IMR-90 (cell line): Measurements from ENCODE around the gene NADK2. TPM values are rescaled to one million over a fixed set of nuclear protein-coding genes. Genes with fewer than 3 reads are reported as not detected.

ENCODE experiments used
- ATAC-seq: fragments of 200-7000 bp; cut with Tn5 transposase; 2 replicates; pipeline ENCODE4 v1.9.1; 2020; ENCODE audit warnings: low read depth, mild to moderate bottlenecking, moderate library complexity
- BruUV-seq: library from RNA; stranded (reverse); fragments of 400-500 nt; replicated peaks from 2 replicates; lab custom pipeline; 2021; lab: Mats Ljungman, UMichigan
- CTCF ChIA-PET: fragments of 300-600 bp; formaldehyde crosslinking; extraction: SDS; loops from one replicate; lab custom pipeline; 2021; ENCODE audit warnings: antibody characterized with exemption; lab: Yijun Ruan, JAX
- POLR2A ChIA-PET: fragments of 300-600 bp; sonication (Branson Sonifier 250); formaldehyde crosslinking; loops from one replicate; lab custom pipeline; 2022; ENCODE audit warnings: antibody characterized with exemption; ENCODE audit not compliant: unreplicated experiment; lab: Charles Lee
- DNase-seq: peaks from one replicate; pipeline ENCODE4 v3.0.0; 2013
- H2AFZ ChIP-seq: replicated peaks from 2 replicates; pipeline ENCODE3; 2013; ENCODE audit warnings: low read length, mild to moderate bottlenecking; ENCODE audit not compliant: poor library complexity
- H2AK5ac ChIP-seq: 2 replicates; pipeline ENCODE4 v1.6.1; 2013; ENCODE audit warnings: low read depth, low read length, inconsistent platforms
- H2AK9ac ChIP-seq: replicated peaks from 2 replicates; pipeline ENCODE3; 2013; ENCODE audit warnings: mild to moderate bottlenecking, low read depth, low read length, moderate library complexity; ENCODE audit not compliant: poor library complexity
- H2BK120ac ChIP-seq: 2 replicates; pipeline ENCODE4 v1.6.1; 2013; ENCODE audit warnings: low read depth, low read length, inconsistent platforms
- H2BK15ac ChIP-seq: 3 replicates; pipeline ENCODE4 v1.6.1; 2013; ENCODE audit warnings: low read depth, low read length, inconsistent platforms
- H2BK20ac ChIP-seq: 2 replicates; pipeline ENCODE4 v1.6.1; 2013; ENCODE audit warnings: low read depth, mild to moderate bottlenecking, inconsistent platforms, low read length, moderate library complexity
- H2BK5ac ChIP-seq: 2 replicates; pipeline ENCODE4 v1.6.1; 2013; ENCODE audit warnings: mild to moderate bottlenecking, low read depth, low read length, inconsistent platforms; ENCODE audit not compliant: poor library complexity, severe bottlenecking
- H3K14ac ChIP-seq: replicated peaks from 2 replicates; pipeline ENCODE4 v1.6.1; 2013; ENCODE audit warnings: low read depth, low read length, inconsistent platforms
- H3K18ac ChIP-seq: 2 replicates; pipeline ENCODE4 v1.6.1; 2013; ENCODE audit warnings: low read depth, low read length, control low read depth
- H3K23ac ChIP-seq: 2 replicates; pipeline ENCODE4 v1.6.1; 2013; ENCODE audit warnings: low read depth, low read length, inconsistent platforms
- H3K27ac ChIP-seq: 2 replicates; pipeline ENCODE4 v1.5.1; 2013; ENCODE audit warnings: mild to moderate bottlenecking, control low read depth, low read length; ENCODE audit not compliant: insufficient read depth
- H3K27me3 ChIP-seq: 2 replicates; pipeline ENCODE4 v1.6.1; 2013; ENCODE audit warnings: low read length; ENCODE audit not compliant: control insufficient read depth, insufficient read depth
- H3K36me3 ChIP-seq: 2 replicates; pipeline ENCODE4 v1.6.1; 2013; ENCODE audit warnings: low read length, mixed read lengths; ENCODE audit not compliant: control insufficient read depth, insufficient read depth
- H3K4ac ChIP-seq: 2 replicates; pipeline ENCODE4 v1.6.1; 2013; ENCODE audit warnings: low read depth, low read length, inconsistent platforms
- H3K4me1 ChIP-seq: 2 replicates; pipeline ENCODE4 v1.6.1; 2013; ENCODE audit warnings: low read length, mixed read lengths; ENCODE audit not compliant: control insufficient read depth, insufficient read depth
- H3K4me2 ChIP-seq: 2 replicates; pipeline ENCODE4 v1.6.1; 2013; ENCODE audit warnings: low read depth, mild to moderate bottlenecking, control low read depth, low read length, moderate library complexity
- H3K4me3 ChIP-seq: 2 replicates; pipeline ENCODE4 v1.5.1; 2013; ENCODE audit warnings: low read depth, mild to moderate bottlenecking, control low read depth, low read length, moderate library complexity; ENCODE audit not compliant: insufficient read depth
- H3K56ac ChIP-seq: 2 replicates; pipeline ENCODE4 v1.6.1; 2013; ENCODE audit warnings: low read length, inconsistent platforms; ENCODE audit not compliant: insufficient read depth; ENCODE audit errors: extremely low read depth
- H3K79me1 ChIP-seq, 2 experiments: 2 replicates each; pipeline ENCODE4 v1.6.1; 2013; ENCODE audit warnings: low read length in 2 of 2, inconsistent platforms in 1 of 2, low read depth in 1 of 2
- H3K9ac ChIP-seq: 2 replicates; pipeline ENCODE4 v1.6.1; 2013; ENCODE audit warnings: low read depth, low read length, control low read depth
- H3K9me1 ChIP-seq: 2 replicates; pipeline ENCODE4 v1.6.1; 2013; ENCODE audit warnings: low read length, inconsistent platforms; ENCODE audit not compliant: insufficient read depth
- H3K9me3 ChIP-seq: 2 replicates; pipeline ENCODE4 v1.6.1; 2013; ENCODE audit warnings: low read length; ENCODE audit not compliant: control insufficient read depth, insufficient read depth
- H4K20me1 ChIP-seq: 2 replicates; pipeline ENCODE4 v1.6.1; 2013; ENCODE audit warnings: low read length, inconsistent platforms; ENCODE audit not compliant: insufficient read depth
- H4K5ac ChIP-seq: 2 replicates; pipeline ENCODE4 v1.6.1; 2013; ENCODE audit warnings: mild to moderate bottlenecking, low read depth, low read length, control low read depth
- H4K8ac ChIP-seq, 2 experiments: 2 replicates each; pipeline ENCODE4 v1.6.1; 2013; ENCODE audit warnings: low read depth in 2 of 2, low read length in 2 of 2, control low read depth in 1 of 2, inconsistent platforms in 1 of 2
- H4K91ac ChIP-seq: 2 replicates; pipeline ENCODE4 v1.6.1; 2013; ENCODE audit warnings: low read depth, low read length, inconsistent platforms; ENCODE audit not compliant: insufficient read depth
- MAZ ChIP-seq: IDR thresholded peaks from 2 replicates; pipeline ENCODE4 v1.6.1; 2012; ENCODE audit warnings: low read depth, mild to moderate bottlenecking, low read length, improper control_type of control experiment, moderate library complexity, borderline replicate concordance
- WGBS, 2 experiments: methylation state at CpG; one replicate each; pipeline versions ENCODE4 v1.1.5 to v1.1.7; 2013; ENCODE audit warnings: missing lambda C conversion rate in 2 of 2; ENCODE audit not compliant: insufficient read length in 1 of 2; ENCODE audit errors: extremely low coverage in 2 of 2; 5-methylcytosine and 5-hydroxymethylcytosine counted together
- dilution Hi-C: fragments of 300-500 bp; cut with HindIII; formaldehyde crosslinking; loops from one replicate; pipeline ENCODE4 v1.14.3; 2018; ENCODE audit warnings: low sequenced_read_pairs; ENCODE audit not compliant: unreplicated experiment
- in situ Hi-C: fragments of 300-500 bp; cut with MboI; formaldehyde crosslinking; loops from 3 replicates; pipeline ENCODE4 v1.14.3; 2019; ENCODE audit warnings: low sequenced_read_pairs, inconsistent platforms, mixed read lengths
- intact Hi-C: fragments of 100-400 bp; cut with micrococcal nuclease; formaldehyde crosslinking; loops from 2 replicates; pipeline ENCODE4 v1.10.0; 2022
- polyA plus RNA-seq, 3 experiments: library from polyadenylated mRNA; depleted of rRNA; stranded (reverse); fragments of >200 nt; gene quantifications; 2 replicates each; pipeline ENCODE4 v1.2.3, GENCODE V29; 2012; ENCODE audit warnings: low replicate concordance in 1 of 3
- total RNA-seq: library from RNA; depleted of rRNA; stranded (reverse); fragments of >200 nt; gene quantifications from 2 replicates; pipeline ENCODE4 v1.2.3, GENCODE V29; 2012

Gene NADK2
- total and polyA plus RNA-seq, 2 of the 4 experiments (the other 2 are of a cell fraction): 7.4 to 17.4 TPM

DNA sequence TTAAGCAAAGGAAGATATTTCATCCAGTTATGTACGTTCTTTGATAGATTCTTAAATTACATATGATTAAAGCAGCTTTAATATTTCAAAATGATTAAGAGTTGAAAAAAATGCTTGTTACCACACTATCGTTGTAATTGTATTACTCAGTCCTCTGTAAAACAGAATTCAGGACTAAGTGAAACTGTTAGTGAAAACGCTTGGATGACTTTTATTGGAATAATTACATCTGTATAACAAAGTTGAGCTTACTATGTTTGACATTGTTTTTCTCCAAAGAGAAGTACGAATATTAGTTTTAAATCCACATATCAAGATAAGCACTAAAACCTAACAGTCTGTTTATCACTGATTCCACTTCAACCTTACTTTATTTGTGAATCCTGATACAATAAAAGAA lies 8.7 kb upstream of the NADK2 start:
- Histone ChIP-seq H4K91ac (no peak overlapping the region), H3K4ac (no peak overlapping the region), H3K27ac (no peak overlapping the region), H3K14ac (no peak overlapping the region), H2BK20ac (no peak overlapping the region), H2AFZ (no peak overlapping the region), H3K4me1 (no peaks in the 10 kb centered on the region), H3K18ac (no peak overlapping the region), H4K8ac (no peak overlapping the region), H2AK9ac (no peak overlapping the region), H3K4me3 (no peak overlapping the region), H3K23ac (no peak overlapping the region), H2BK5ac (no peak overlapping the region), H4K20me1 (no peaks in the 10 kb centered on the region), H4K5ac (no peak overlapping the region), H3K9ac (no peak overlapping the region), H3K79me1 (no peaks in the 10 kb centered on the region), H3K9me1 (no peaks in the 10 kb centered on the region), H3K9me3 (no peaks in the 10 kb centered on the region), H2BK120ac (no peak overlapping the region), H3K36me3 (no peaks in the 10 kb centered on the region), H3K4me2 (no peak overlapping the region), H2BK15ac (no peak overlapping the region), H3K27me3 (no peaks in the 10 kb centered on the region), H3K56ac (no peak overlapping the region), H2AK5ac (no peak overlapping the region)
- no peak for TF ChIP-seq MAZ
- intact Hi-C loops (no loop called here), in situ Hi-C loops (no loop called here), dilution Hi-C loops (no loop called here)
- DNase-seq (no peak), ATAC-seq (no peak)
- POLR2A ChIA-PET: no interaction called here
- no TSS peak for BruUV-seq
- CTCF ChIA-PET: interaction anchor here (1.3 to 2.7 kb wide), 2 partner anchors 9 to 15 kb away, joined by 4 to 13 read pairs; partner anchors contain the start of gene NADK2
- WGBS, 2 experiments: no CpG with 5 or more reads among the region's 4 CpGs
